Urothelium cell line (cell line): ENCODE results near the gene FKBP5.
"Not testable (repeated sequence)": the region's sequence is repeated elsewhere in the genome, so short reads cannot be mapped to it uniquely, and the experiment has no call there.

Experiments used
- DNase-seq: peaks from one replicate; pipeline ENCODE4 v3.0.0; 2011; ENCODE audit warnings: low spot score, mixed read lengths
- FAIRE-seq: peaks from 2 replicates; lab custom pipeline; 2011; peaks lifted over from hg19 to GRCh38; lab: Jason Lieb, UNC

FKBP5 gene

DNA sequence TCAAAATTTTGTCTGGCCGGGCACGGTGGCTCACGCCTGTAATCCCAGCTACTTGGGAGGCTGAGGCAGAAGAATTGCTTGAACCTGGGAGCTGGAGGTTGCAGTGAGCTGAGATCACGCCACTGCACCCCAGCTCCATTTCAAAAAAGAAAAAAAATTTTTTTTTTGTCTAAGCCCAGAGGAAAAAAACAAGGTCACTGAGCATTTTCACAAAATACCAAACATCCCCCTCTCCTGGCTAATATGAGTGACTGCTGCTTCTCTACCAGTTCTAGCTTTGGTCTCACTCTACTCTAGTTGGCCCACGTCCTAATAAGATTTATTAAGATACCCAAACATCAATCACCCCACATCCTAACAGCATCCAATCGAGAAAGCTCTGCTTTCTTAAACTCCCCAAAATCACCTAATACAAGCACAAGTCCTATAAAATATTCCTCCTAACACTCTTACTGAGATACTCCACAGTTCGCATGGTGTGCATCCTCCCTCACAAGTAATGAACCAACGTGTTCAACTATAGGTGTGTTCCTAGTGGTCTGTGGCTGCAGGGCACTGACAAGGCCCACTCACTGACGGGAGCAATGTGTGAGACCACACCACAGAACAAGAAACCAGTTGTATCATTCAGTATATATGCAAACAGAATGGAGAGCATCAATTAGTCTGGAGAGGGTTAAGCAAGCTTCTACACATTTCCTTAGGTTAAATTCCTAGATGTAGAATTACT is 64.2 kb downstream of the FKBP5 start:
- DNase-seq = no peak

DNA sequence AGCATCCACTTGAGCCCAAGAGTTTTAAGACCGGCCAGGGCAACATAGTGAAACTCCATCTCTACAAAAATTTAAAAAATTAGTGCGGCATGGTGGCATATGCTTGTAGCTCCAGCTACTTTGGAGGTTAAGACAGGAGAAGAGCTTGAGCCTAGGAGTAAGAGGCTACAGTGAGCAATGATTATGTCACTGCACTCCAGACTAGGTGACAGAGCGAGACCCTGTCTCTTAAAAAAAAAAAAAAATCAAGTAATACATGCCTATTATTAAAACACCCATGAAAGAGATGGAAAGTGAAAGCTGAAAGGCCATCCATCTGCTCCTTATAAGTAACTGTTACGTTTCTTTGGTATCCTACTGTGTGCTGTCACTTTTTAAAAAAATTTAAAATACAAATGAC is 66.4 kb downstream of the FKBP5 start:
- FAIRE-seq = no peak
- DNase-seq = no peak

More for the DNA sequence above, 64.2 kb downstream of the FKBP5 start:
- FAIRE-seq = no peak

DNA sequence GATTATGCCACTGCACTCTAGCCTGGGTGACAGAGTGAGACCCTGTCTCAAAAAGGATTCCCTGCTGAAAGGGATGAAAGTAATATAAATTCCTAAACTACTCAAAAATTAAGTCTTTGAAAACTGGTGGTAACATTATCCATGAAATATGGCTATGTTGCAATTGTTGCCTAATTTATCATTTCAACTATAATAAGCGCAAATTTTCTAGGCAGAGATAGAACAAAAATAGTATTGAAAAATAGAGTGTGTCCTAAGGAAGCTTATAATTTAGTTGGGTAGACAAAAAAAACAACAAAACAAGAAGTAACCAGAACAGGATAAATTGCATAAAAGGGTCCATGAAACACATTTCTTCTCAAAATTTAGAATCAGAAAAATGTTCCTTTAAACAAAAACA is 68.0 kb downstream of the FKBP5 start:
- DNase-seq (no peak), FAIRE-seq (no peak)

DNA sequence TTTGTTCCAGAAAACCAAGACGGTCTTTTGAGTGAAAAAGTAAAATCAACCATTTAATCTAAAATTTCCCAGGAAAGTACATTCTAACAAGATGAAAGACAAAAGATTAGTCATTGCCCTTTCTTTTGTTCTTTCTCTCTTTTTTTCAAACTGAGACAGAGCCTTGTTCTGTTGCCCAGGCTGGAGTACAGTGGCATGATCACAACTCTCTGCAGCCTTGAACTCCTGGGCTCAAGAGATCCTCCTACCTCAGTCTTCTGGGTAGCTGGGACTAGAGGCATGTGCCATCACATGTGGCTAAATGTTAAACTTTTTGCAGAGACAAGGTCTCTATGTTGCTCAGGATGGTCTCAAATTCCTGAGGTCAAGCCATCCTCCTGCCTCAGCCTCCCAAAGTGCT is 75.0 kb downstream of the FKBP5 start:
- DNase-seq = no peak

DNA sequence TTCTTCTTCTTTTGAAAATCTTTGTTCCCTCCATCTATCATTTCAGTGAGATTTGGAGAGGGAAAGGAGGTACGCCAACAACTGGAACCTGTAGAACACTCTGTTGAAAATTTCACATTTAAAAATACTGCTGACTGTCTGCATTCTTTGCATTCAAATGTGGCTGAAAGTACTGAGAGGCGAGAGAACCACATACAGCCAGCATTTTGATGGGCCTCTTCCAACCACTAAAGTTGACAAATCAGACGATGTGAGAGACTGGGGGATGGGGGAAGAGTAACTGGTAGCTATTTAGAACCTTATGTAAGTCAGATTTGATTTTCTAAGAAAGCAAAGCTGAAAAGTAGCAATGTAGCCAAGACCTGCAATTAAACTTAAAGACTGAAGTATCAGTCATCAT is 77.5 kb downstream of the FKBP5 start:
- FAIRE-seq (no peak), DNase-seq (peak; percentile 17)

More for the DNA sequence above, 75.0 kb downstream of the FKBP5 start:
- FAIRE-seq = no peak

DNA sequence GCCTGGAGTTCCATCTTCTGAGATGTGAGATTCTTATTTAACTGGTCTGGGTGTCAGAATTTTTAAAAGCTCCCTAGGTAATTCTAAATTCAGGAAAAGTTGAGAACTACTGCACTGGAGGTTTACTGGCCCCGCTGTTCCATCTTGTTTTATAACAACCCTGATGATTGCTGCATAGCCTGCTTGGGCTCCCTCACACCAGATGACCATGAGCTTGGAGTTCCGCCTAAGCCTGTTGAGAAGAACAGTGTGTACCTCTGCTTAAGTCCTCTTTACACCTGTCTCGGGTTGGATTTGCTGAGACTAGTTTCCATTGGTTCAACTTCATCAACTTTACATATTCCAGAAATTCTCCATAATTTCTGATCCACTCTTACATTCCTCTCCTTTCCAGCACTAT is 77.9 kb downstream of the FKBP5 start:
- FAIRE-seq (no peak), DNase-seq (no peak)

DNA sequence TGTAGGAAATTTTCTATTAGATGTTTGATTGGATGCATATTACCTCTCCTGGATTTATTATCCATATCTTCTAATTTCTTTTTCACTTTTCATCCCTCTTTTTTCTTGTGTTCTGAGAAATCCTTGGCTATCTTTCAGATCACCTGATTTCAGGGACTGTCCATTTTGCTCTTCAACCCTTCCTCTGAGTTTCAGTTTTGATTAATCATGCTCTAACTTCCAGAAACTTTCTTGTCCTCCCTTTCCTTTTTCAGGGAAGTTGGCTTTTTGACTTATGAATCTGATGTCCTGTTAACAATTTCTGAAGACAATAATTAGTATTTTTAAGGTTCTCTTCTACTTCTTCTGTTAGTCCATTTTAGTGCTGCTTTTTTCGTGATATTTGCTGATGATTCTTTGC is 79.1 kb downstream of the FKBP5 start:
- DNase-seq (no peak), FAIRE-seq (no peak)

DNA sequence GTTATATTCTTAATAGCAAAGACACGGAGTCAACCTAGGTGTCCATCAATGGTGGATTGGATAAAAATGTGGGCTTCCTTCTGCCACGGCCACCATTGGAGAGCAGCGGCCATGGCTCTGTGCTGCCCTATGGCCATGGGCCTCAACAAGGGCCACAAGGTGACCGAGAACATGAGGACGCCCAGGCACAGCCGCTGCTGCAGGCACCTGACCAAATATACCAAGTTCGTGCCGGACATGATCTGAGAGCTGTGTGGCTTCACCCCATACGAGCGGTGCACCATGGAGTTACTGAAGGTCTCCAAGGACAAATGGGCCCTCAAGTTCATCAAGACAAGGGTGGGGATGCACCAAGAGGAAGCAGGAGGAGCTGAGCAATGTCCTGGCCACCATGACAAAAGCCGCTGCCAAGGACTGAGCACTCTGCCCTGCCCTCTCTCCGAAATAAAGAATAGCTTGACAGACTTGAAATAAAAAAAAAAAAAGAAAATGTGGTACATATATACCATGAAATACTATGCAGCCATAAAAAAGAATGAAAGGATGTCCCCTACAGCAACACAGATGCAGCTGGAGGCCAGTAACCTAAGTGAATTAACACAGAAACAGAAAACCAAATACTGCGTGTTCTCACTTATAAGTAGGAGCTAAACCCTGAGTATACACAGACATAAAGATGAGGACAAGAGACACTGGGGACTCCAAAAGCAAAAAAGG is 81.0 kb downstream of the FKBP5 start:
- FAIRE-seq (no peak), DNase-seq (no peak)

DNA sequence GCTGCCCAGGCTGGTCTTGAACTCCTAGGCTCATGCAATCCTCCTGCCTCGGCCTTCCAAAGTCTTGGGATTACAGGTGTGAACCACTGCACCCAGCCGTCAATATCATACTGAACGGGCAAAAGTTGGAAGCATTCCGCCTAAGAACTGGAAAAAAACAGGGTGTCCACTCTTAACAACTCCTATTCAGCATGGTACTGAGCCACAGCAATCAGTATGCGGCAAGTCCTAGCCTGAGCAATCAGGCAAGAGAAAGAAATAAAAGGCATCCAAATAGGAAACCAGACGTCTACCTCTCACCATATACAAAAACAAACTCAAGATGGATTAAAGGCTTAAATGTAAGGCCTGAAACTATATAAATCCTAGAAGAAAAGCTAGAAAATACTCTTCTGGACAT is 83.1 kb downstream of the FKBP5 start:
- DNase-seq (no peak), FAIRE-seq (no peak)

DNA sequence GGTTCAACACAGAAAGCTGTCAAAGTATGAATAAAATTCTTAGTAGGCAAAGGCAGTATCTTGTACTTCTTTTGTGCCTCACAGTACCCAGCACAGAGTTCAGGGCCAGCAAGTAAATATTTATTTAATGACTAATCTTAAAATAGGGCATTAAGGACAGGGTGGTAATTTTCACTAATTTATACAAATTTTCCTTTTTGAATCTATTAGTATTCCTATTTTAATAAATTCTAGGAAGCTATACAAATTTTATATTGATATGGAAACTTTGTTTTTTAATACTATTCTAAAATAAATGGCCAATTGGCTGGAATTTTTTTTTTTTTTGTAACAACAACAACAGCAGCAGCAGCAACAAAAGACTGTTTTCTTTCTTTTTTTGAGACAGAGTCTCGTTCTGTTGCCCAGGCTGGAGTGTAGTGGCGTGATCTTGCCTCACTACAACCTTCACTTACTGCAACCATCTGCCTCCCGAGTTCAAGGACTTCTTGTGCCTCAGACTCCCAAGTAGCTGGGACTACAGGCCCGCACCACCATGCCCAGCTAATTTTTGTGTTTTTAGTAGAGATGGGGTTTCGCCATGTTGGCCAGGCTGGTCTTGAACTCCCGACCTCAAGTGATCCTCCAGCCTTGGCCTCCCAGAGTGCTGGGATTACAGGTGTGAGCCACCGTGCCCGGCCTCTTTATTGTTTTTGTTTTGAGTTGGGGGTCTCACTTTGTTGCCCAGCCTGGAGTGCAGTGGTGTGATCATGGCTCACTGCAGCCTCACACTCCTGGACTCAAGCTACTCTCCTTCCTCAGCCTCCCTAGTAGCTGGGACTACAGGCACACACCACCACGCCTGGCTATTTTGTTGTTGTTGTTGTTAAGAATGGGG is 85.2 kb downstream of the FKBP5 start:
- DNase-seq = no peak
- no peak for FAIRE-seq

DNA sequence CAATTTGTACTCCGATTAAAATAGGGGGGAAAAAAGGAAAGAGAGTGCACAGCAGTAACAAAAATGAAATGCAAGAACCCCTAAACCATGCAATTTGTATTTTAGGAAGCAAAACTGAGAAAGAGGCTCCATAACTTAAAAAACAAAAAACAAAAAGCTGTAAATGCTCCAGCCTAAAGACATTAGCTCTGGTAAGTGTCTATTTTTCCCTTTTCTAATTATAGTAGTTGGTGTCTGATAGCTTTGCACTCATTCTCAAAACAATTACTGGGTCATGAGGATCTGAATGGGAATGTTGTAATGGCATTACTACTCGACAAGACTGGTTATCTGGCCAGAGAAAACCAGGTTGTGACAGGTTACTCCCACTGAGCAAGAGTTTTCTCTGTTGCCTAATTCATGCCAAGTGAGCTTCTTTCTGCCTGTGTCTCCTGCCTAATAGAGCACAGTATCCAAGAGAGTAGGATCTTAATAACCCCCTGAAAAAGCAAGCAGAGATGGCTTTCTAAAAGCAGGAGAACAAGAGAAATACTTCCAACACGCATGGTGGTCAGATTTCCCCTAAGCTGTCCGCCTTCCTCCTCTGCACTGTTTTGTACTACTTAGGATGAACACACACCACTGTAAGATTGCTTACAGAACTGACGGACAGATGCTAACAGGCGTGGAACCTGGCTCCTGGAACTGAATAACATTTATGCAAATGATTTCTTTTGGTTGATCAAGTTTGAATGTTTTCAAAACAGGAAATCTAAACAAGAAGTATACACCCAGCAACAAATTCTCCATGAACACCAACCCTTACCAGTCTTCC is 86.4 kb downstream of the FKBP5 start:
- FAIRE-seq = no peak

DNA sequence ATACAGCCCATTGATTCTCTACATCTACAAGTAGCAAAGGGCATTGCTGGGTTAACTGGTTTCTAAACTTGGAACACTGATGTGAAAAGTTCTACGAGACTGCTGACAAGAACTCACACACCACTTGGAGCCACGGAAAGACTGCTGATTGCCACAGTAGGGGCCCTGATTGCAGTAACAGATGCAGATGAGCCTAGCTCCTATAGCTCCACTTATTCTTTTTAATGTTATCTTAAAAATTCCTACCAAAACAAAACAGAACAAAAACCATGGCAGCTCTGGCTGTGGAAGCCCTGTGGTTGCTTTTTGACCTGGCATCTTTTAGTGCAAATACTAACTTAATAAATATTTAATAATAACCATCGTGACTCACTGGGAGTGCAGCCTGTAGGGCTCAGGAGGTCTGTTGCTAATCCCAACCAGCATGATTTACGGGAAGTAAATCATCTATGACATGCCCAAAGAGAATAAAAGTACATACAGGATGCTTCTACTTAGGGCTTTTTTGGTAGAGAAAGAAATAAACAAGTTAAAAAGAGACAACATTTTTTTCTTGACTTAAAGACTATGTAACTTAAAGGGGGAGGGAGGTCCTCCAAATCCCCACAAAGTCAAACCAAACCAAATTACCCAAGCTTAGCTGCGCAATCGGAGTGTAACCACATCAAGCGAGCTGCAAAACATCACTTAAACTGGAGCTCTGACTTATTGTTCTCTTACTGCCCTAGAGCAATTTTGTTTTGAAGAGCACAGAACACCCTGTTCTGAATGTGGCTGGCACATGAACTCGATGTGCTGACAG is 87.2 kb downstream of the FKBP5 start:
- no peak for FAIRE-seq
- DNase-seq = peak; percentile 59

More for the DNA sequence above, 86.4 kb downstream of the FKBP5 start:
- no peak for DNase-seq

DNA sequence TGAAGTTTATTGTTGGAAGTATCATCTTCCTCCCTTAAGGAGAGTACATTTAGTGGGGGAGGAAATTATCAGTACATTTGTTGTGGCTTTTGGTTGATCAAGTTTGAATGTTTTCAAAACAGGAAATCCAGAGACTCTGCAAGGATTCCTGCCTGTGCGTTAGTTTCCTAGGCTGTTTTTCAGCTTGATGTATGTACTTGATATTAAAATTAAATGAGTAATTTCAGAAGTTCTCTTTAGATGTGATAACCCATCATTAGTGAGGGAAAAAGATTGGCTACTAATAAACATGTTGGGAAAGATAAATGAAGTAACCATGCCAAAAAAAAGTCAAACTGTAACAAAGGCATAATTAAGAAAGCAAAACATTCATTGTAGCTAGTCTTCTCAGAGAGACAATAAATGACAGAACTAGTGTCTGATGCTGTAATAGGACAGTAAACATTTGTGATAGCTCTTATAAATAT is 88.0 kb downstream of the FKBP5 start:
- DNase-seq (no peak), FAIRE-seq (no peak)

DNA sequence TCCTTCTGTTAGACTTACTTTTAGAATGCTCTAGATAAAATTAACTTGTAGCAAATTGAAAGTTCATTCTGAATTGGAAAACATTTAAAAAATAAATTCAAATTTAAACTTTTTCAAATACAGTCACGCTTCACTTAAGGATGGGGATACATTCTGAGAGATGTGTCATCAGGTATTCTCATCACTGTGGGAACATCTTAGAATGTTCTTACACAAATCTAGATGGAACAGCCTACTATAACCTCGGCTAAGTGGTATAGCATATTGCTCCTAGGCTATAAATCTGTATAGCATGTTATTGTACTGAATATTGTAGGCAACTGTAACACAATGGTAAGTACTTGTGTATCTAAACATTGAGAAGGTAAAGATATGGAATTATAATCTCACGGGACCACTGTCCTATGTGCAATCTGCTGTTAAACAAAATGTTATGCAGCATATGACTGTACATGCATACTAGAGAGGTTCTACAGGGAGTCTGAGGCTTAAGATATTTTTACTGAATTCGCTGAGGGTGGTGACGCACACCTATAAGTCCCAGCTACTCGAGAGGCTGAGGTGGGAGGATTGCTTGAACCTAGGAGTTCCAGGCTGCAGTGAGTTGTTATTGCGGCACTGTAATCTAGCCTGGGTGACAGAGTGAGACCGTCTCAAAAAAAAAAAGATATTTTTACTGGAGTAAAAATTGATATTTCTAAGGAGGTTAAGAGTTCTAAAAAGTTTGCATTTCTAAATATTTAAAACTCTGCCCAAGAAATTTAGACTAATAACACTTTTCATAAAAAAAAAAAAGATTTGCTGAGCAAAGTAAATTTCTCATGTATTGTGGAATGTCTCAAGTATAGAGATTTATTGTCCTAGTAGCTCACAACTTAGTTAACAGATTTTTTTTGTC is 88.7 kb downstream of the FKBP5 start:
- FAIRE-seq (no peak), DNase-seq (no peak)

DNA sequence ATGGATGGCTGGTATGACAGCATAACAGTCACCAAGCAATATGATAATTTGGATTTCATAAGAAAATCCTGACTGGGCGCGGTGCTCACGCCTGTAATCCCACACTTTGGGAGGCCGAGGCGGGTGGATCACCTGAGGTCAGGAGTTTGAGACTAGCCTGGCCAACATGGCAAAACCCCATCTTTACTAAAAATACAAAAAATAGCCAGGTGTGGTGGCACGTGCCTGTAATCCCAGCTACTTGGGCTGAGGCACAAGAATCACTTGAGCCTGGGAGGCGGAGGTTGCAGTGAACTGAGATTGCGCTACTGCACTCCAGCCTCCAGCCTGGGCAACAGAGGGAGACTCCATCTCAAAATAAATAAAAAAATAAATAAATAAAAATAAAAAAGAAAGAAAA is 90.1 kb downstream of the FKBP5 start:
- not testable (repeated sequence) for DNase-seq, FAIRE-seq

DNA sequence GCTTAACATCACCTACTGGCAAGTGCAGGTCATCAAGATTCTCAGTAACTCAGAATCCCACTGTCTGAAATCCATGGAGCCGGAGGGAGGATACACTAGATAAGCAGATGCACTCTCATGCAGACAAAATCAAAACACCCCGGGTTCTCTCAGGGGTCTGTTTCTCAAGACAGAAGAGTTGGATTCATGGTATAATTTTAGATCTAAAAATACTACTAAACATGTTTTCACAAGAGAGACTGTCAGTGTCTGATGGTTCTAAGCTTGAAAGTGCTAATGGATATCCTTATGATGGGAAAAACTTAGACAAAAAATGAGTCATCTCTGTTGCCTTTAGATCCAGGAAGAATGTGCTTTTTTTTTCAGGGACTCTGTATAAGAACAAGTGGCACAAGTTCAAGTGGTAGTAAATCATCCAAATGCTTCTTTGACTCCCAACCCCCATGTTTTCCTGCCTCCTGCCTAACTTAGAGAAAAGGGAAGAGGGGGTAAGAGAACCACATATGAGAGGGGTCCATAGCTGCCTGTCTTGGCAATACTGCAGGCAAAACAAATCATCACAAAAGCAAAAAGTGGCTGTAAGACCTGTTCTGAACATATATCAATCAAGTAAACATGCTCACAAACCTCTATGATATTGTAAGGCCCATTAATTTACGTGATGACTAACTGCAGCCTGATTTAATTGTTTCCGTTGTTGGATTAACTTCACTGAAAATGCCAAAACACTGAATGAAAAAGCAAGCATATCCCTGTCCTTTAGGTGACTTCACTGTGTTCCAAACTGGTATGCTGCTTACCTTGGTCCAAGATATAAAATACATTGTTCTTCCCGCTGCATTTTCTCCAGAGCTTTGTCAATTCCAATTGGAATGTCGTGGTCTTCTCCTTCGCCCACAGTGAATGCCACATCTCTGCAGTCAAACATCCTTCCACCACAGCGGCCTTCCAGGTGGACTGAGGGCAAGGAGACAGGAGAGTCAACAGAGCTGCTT is 92.0 kb downstream of the FKBP5 start:
- FAIRE-seq (no peak), DNase-seq (peak; percentile 68)

DNA sequence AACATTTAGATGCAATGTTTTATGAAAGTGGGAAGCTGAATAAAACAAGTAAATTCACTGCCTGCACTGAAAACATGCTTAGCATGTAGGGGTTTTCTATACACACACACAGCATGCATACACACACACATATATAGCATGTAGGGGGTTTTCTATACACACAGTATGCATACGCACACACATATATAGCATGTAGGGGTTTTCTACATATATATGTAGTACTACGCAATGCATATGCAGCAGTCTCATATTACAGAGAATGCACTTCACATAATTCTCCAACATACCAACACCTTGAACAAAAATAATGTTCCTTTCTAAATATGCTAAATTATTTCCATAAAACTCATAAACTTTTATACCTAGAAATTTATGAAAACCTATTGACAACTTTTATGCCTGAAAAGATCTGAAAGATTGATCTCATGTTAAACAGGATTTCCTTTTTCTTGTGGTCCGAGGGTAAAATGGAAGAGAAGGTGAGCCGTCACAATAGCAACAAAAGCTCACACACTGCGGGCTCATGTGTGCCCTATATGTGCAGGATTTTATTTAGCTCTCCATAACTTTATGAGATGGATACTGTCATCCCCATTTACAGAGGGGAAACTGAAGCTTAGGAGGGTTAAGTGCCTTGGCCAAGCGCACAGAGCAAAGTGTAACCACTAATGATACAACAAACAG is 94.1 kb downstream of the FKBP5 start:
- FAIRE-seq (no peak), DNase-seq (no peak)
